ENCODE results near the gene AMMECR1. TPM values are rescaled to one million over a fixed set of nuclear protein-coding genes. Genes with fewer than 3 reads are reported as not detected.
A peak's percentile ranks its signal among the peaks of the same experiment; 100 is the strongest.

Gene AMMECR1
- total RNA-seq, 1 donor from 2014 or later, result 3.0 TPM

DNA sequence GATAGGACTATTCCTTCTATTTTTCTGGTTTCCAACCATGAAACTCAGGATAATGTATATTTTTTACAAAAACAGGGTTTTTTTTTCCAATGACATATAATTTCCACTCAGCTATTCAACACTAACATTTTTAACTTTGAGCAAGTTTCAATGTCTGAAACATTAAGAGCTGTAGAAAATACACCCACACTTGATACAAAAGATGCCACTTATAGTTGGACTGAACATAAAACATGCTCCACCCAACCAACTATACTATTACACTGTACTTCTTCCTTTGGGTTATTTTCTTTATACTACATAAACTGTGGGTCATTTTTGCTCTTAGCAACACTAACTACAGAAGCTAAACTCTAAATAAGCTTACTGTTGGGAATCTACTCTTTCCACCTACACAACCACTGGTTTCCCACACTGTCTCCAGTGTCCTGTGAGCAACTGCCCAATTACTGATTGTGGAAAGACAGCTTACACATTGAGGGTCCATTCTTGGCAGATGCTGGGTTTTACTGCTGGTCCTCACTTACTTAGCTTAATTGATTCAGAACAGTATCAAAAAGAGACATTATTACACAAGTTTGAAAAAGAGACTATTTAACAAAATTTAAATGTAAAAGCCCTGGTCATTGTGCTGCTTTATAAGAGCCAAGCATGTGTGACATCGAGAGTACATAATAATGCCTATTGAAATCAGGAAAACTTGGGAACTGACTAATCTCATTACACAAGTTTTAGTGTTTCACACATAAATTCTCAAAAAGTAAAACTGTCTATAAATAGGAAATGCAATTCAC is 6.3 kb downstream of the AMMECR1 start:
- no peak for ATAC-seq

DNA sequence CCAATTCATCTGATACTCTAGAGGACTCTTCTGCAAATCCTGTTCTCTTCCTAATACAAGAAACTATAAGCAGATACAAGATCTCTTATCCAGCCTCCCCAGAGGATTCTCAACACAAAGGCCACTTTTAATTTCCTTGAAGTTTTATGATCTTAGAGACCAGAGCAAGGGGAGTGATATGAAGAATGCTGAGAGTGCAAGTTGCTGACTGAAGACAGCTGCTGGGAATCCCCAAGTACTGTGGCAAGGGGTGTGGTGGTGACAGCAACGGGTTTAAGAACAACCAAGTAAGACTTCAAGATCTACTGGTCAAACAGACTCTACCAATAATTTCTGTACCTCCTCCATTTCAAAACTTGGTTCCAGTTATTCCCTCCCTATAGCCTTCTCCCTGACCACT is 7.0 kb downstream of the AMMECR1 start:
- no peak for ATAC-seq

More for the DNA sequence above, 6.3 kb downstream of the AMMECR1 start:
- DNase-seq (ENCODE audit: low spot score), result no peak

DNA sequence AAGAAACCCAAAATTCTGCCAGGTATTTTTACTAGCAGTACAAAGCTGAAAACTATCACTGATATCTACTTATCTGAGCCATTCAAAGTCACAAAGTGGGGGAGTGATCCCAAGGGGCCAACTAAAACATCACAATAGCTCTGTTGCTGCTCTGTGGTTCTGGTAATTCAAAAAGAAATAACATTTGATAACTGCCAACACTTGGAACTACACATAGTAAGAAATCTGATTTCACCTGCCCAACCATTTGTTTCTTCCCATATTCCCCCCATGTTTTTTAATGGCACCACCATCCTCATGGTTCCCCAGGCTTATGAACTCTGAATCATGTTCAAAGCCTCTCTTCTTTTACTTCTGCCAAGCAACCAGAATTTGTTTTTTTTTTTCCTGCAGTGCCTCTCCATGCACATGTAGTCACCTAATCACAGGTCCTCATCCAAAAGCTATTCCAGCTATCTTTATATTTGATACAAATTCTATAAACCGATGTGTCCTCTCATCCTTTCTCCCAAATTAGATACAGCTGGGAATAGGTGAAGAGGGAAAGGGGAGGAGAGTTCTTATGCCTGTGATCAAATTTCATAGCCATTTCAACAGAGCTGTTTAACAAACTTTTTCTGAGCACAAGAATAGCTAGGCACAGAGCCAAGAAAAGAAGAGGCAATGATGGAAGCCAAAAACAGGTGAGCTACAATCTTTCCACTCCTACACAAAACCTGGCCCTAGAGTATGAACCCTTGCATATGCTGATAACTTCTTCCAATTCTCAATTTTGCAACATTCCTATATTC is 7.7 kb downstream of the AMMECR1 start:
- ATAC-seq (peak; percentile 48), DNase-seq (ENCODE audit: low spot score) (no peak)

More for the DNA sequence above, 7.0 kb downstream of the AMMECR1 start:
- no peak for DNase-seq (ENCODE audit: low spot score)

DNA sequence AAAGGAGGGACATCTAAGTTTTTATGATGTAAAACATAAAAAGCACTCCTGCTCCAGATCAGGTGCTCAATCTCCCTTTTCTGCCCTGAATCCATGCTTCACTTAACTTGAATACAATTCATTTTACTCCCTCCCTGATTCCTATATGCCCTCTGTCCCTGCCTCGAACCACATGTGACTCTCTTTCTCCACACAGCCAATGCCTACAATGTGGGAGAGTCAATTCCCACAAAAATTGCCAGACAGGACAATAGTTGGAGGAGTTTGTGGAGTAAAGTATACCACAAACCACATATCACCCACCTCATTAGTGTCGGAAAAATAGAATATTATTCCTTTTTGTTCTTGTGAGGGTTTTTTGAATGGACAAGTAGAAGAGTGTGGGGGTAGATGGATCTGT is 9.7 kb downstream of the AMMECR1 start:
- no peak for ATAC-seq

DNA sequence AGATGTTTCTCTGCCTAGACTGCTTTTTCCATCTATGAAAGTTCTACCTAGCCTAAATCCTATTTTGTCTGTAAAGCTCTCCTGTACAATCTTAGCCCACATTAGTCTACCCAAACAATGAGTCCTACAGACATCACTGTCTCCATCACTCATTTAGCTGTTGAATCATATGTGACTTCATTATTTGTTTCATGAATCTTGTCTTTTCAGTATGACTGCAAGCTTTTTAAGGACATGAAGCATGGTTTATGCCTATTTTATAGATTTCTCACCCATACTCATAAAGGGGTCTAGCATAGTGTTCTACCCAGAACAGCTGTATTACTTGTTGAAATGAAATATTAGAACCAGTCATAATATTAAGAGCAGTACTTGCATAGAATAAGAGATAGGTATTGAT is 13.0 kb downstream of the AMMECR1 start:
- no peak for DNase-seq (ENCODE audit: low spot score)

More for the DNA sequence above, 9.7 kb downstream of the AMMECR1 start:
- DNase-seq (ENCODE audit: low spot score), result no peak

DNA sequence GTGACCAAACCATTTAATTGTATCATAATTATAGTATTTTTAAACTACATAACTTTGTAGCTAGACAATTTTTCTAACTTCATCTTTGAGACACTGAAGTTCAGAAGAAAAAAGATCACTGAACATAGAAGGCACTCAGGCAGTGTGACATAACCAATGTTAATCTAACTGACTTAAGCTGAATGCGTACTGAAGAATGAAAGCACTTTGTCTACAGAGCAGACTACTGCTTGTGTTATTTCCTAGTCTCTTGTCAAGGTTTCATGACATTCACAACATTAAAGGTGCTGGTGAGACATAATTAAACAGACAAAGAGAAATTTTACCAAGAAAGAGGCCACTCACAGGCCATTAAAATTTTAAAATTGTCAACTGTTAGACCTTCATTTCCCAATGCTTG is 13.5 kb downstream of the AMMECR1 start:
- no peak for ATAC-seq
- no peak for DNase-seq (ENCODE audit: low spot score)

More for the DNA sequence above, 13.0 kb downstream of the AMMECR1 start:
- no peak for ATAC-seq

DNA sequence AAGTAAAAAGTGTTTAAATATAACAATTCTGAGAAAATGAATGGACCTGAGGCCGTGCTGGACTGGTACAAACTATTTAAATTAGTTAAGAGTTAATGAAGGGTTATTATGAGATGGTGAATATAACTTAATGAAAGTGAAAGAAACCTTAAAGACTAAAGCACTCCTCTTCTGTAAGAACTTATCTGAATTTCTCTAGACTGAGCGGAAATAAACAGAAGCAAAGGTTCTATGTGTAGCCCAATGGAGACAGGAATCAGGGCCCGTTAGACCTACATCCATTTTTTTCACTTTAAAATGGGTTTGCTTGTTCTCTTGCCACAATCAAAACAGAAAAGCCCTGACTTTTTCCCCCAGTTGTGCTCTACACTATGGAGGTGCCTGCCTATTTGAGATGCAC is 14.9 kb downstream of the AMMECR1 start:
- no peak for DNase-seq (ENCODE audit: low spot score)
- ATAC-seq, result no peak

DNA sequence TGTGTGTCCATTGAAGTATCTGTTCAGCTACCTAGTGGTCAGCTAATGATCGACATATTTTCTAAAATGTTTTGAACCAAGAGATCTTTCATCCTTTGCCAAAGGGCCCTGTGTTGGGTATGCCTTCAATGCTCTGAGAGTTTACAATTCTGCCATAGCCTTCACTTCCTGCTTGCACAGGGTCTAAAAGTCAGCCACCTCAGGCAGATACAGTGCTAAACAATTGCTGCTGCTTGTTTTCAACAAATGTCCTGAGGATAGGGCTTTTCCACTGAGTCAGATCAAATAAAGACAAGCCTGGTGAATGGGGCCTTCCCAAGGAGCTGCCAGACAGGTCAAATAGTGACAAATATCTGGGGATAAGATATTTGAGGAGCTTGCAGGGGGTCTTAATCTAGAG is 16.7 kb downstream of the AMMECR1 start:
- DNase-seq (ENCODE audit: low spot score) (no peak), ATAC-seq (no peak)

DNA sequence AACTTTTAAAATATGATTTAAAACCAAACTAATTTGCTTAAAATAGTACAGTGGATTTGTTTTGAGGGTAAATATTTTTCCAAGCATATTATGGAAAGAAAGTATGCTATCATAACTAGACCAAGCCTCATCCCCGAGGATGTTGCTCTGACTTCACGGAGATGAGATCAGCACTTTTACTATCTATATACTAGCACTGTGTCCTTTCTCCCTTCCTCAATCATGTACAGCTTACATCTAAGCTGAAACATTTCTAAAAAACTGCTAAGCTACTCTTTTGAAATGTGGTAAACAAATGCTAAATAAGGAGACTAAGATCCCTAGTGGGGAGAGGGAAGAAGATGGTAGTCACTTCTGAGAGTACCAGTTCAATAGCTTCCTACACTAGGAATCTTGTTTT is 23.8 kb downstream of the AMMECR1 start:
- no peak for ATAC-seq

DNA sequence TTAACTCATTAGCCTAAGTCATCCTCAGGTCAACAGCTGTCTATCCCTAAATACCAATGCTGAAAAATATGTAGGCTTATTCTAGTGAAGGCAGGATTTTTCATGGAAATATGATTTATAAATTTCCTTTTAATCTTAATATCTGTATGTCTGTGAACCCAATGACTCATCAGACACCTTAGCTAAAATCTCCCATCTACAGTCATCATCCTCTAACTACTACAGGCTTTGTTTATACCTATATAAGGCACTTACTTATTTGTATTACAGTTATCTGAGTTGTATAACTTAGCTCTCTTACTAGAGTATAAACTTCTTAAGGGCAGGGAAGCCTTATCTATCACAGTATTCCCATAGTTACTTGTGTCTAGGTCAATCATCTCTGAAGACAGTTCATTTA is 24.2 kb downstream of the AMMECR1 start:
- no peak for ATAC-seq
- no peak for DNase-seq (ENCODE audit: low spot score)

More for the DNA sequence above, 23.8 kb downstream of the AMMECR1 start:
- DNase-seq (ENCODE audit: low spot score), result no peak

DNA sequence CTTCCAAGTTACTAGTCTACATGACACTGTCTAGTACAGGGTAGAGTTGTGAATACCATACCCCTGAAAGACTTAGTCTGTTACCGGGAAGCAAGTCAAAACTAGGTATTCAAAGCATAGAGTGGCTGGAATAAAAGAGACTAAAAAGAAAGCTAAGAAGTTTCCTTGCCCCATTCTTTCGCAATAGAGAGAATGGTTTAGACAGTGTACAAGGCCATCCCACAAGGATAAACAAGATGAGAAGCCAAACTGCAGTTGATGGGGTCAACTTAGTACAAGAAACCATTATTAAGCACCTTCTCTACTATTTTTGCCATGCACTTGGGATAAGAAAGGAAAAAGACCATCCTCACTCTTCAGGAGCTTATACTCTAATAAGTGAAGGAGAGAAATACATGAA is 30.3 kb downstream of the AMMECR1 start:
- no peak for DNase-seq (ENCODE audit: low spot score)
- no peak for ATAC-seq

DNA sequence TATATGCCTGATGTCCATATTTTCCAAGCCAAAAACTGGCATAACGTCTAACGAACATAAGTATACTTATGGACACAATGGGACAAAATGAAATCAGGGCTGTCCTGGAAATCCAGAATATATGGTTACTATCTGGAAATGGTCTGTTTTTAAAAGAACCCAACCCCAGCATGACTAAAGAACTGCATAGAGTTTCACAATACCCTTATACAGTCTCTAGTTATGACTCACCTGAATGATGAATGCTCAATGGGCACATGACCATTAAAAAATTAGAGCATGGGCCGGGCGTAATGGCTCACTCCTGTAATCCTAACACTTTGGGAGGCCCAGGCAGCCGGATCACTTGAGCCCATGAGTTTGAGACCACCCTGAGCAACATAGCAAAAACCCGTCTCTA is 31.8 kb downstream of the AMMECR1 start:
- ATAC-seq, result no peak

DNA sequence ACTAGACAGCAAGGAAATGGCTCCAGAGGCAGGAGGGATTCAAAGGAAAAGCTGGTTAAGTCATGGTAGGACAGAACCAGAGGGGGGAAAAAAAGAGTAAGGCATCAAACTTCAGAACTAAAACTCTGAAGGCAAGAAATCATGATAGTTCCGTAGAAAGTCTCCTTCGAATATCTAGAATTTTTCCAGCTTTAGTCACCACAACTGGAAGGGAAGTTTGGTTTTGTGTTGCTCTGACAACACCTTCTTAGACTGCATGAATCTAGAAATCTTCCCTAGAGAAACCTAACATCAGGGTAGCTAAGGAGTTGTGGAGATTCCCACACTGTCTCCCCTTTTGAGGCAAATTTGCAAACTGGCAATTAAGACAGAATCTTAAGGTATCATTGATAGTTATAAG is 33.7 kb downstream of the AMMECR1 start:
- ATAC-seq (no peak), DNase-seq (ENCODE audit: low spot score) (no peak)

More for the DNA sequence above, 31.8 kb downstream of the AMMECR1 start:
- DNase-seq (ENCODE audit: low spot score), result no peak

DNA sequence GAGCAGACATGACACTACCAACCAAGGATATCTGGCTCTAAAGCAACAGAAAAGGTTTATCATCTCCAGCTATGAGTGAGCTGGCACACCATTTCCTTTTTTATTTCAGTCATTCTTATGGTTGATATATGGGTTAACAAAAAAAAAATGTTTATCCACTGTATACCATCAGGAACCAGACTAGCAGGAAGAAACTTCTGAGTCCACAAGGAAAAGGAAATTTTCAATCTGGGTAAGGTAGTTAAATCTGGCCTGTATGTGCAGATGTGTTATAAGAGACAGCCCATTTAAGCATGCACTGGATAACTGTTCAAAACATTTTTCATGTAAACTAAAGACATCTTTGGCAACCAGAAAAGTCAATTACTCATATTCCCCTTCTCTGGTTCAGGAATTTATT is 35.0 kb downstream of the AMMECR1 start:
- DNase-seq (ENCODE audit: low spot score) (no peak), ATAC-seq (no peak)

DNA sequence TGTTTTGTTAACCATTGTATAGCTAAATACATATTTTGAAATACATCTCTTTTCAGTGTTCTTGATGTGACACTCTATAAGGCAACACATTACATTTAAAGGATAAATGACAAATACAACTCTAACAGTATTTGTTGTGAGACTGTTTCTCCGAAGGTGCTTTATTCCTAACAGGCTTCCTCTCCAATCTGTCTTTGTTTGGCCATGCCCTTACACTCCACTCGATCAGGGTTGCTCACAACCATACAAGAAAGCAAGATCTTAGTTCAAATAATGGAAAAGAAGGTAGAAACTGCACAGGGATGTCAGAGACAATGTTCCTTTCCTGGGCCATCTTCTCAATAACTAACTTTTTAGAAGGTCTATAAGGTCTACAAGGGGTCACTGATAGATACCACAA is 36.5 kb downstream of the AMMECR1 start:
- ATAC-seq (no peak), DNase-seq (ENCODE audit: low spot score) (no peak)

DNA sequence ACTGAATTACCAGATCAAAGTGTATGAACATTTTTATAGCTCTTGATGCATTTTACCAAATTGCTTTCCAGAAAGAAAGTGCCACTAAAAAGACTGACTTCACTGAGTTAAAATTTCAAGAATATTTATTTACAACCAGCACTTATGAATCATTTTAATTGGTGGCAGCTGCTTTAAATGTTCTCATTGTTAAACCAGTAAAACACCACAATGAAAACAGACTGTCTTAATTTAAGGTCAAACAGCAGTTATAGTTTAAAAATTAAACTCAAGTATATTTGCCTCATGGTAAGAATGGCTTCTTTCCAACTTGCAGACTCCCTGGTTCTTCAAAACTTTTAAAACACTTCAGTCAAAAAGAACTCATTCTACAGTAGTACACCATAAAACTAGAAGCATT is 36.9 kb downstream of the AMMECR1 start:
- DNase-seq (ENCODE audit: low spot score) (no peak), ATAC-seq (peak; percentile 51)

DNA sequence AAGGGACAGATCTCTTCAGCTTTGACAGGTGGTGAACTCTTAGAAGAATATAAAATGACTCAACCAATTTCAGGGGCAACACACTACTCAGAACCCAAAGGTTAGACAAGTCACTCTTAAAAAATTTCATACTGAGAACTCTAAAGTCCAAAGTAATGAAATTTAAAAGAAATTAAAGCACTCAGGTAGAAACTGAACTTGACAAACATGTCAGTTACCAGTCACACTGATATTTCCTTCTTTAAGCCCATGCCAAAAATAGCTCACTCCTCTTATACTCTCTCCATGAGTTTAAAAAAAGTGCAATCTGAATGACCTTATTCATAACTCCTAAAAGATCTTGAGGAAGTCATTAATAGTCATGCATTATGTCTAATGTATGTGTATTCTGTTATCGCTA is 40.3 kb downstream of the AMMECR1 start:
- no peak for DNase-seq (ENCODE audit: low spot score)
- ATAC-seq, result no peak

DNA sequence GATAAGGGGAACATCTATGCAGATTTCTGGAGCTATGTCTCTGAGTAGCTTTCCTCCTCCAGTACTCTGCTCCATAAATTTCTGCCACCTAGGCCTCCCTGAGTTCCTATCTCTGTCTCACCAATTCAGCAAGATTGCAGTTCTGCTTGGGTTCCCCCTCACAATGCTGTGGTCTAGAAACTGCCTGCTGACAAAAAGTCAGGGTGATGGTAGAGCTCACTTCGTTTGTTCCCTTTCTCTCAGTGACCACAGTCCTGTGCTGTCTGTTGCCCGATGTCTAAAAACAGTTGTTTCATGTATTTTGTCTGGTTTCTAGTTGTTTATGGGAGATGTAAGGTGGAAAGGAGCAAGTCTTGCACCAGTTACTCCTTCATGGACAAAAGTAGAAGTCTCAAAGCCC is 41.1 kb downstream of the AMMECR1 start:
- ATAC-seq (no peak), DNase-seq (ENCODE audit: low spot score) (no peak)

DNA sequence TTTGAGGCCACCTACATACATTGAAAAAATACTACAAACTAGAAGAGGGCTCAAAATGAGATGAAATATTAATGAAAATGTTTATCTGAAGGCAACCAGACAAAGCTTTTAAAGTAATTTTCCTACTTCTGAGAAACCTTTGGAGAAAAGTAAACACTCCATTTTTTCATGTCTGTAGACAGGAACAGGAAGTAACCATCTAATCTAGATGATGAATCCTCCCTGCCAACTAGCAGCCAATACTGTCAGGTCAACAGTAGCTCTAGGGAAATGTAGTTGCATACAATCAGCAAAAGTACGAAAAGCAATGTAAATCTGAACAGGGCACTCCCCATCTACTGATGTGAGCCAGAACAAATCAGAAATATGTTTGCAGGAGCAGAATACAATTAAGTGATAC is 49.0 kb downstream of the AMMECR1 start:
- no peak for ATAC-seq
- no peak for DNase-seq (ENCODE audit: low spot score)

DNA sequence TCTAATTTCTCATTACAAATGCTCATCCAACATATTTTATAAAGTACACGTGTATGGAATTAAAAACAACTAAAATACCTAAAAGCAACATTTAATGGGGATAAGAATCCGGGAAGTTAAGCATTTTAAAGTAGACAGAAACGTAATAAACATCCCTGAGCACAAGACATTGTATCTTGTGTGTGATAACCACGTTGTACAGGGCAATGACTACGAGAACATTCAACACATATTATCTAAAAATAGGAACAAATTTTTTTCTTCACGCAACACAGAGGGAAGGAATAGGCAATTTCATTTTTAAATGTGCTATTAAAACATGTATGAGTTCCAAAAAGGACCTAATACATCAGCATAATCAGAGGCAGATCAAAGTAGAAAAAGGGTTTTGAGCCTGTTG is 49.5 kb downstream of the AMMECR1 start:
- ATAC-seq (no peak), DNase-seq (ENCODE audit: low spot score) (no peak)

DNA sequence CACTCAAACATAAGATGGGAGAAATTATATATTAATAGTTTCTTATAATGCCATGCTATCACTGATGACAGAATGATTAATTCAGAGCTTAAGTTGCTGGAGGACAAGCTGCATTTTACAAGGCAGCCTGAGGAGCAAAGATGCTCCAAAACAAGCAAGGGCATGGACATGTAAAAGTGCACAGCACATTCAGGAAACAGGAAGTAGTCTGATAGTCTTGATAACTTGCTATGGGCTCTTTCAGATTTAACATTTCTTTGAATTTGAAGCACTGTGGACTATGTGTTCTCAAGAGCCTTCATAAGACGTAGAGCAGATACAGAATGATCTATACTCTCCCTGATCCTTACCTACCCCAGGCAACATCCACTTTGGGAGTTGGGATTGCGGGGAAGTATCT is 50.0 kb downstream of the AMMECR1 start:
- DNase-seq (ENCODE audit: low spot score) (no peak), ATAC-seq (no peak)

DNA sequence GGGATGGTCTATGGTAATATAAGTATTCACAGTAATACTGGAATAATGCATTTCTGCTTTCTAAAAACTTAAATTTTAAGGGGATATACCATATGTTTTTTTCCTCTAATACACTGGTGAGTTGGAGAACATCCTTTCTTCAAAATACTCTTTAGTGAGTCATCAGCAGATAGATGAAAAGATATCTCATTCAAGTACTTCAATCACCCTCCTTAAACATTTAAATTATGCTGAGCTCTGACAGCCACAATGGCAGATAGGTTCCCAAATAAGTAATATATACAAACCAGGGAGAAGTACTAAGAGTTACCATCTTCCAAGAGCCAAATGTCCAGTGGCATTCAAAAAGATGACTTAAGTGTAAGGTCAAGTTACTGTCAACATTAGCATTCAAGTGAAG is 52.2 kb downstream of the AMMECR1 start:
- no peak for ATAC-seq
- no peak for DNase-seq (ENCODE audit: low spot score)
